HG03457 (cell line): ENCODE measurements around the gene SPRING1.

Experiments used
- ATAC-seq: cut with Tn5 transposase; IDR thresholded peaks from one replicate; pipeline ENCODE4 v1.9.1; 2021; ENCODE audit warnings: moderate number of reproducible peaks; ENCODE audit not compliant: unreplicated experiment

SPRING1 gene

DNA sequence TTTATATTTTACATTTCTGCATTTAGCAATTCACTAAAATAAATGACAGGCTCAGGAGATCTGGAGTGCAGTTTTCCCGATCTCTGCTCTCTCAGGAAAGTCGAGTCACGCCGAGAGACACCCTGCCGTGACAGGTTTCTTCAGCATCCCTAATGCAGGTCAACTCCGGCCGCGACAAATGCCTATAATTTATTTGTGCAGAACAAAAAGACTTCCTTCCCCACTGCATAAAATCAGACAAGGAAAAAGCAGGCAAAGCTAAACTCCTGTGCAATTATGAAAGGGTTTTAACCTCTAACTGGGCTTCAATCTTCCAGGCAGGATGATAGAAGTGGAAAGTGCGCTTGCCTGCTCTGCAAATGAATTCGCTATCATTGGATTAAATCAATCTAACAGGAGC lies 28.1 kb downstream of the SPRING1 start:
- ATAC-seq: no peak

DNA sequence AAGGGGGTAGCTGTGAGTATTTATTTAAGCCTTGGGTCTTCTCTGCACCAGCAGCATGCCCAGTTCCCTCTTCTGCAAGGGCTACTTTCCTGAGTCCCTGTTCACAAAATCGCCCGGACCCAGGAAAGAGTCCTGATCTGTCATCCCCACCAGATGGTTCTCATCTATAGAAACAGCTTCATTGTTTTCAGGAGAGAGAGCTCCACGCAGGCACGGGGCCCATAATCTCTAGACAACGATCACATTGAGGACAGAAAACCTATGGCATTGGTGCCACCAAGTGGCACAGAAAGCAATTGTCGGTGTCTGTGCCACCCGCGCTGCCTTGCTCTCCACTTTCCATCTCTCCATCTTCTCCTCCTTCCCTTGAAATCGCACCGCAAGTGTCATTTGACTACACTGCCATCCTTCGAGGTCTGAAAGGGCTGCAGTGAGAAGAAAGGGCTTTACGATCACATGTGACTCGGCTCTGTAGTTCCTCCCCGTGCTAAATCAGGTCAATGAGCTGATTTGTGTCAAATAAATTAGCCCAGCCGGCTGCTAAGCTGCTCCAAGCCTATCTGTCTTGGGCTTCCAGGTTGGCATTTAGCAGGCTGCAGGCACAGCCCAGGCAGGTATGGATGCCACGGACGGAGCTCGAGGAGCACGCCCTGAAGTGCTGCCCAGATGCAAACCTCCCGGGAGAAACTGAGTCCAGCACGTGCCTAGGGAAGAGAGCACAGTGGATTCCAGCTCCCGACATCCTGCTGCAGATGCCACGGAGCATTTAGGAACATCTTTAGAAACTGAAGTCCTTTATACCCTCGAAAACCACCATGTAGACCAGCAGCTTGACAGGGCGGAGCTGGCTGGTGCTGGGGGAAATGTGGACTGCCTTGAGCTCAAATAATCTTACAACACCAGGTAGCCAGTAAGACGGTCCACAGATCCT lies 28.8 kb downstream of the SPRING1 start:
- no peak for ATAC-seq

DNA sequence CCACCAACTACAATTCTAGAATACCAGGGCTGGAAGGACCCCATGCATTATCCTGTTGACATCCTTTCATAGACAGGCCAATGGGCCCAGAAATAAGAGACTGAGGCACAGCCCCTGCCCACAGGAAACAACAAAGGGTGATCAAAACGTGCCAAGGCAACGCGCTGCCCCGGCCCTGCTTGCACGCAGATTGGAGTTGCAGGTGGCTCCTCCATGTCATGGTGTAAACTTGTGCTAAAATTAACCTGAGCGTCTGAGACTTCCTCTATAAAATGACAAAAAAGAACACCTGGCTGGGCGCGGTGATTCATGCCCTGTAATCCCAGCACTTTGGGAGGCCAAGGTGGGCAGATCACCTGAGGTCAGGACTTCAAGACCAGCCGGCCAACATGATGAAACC lies 30.1 kb downstream of the SPRING1 start:
- no peak for ATAC-seq

DNA sequence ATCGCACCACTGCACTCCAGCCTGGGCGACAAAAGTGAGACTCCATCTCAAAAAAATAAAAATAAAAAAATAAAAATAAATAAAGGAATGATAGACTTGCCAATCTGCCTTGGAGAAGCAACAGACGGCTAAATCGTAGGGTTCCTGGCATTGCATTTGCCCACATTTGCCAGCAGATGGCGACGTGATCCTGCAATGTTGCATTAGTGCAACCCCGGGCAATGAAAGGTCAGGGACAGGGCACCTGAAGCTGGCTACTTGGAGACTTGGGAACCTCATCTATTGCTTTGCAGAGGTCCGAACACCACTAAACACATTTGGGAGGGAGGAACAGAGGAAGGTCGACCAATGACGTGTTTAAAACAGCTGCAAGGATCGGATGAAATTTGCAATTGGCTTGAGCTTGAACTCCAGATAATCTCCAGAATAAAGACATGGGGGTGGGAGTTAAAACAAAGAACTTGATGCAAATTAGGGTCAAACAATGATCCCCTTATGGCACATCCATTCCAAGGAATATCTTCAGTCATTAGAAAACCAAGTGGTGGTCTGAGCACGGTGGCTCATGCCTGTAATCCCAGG lies 34.6 kb downstream of the SPRING1 start:
- ATAC-seq: no peak

DNA sequence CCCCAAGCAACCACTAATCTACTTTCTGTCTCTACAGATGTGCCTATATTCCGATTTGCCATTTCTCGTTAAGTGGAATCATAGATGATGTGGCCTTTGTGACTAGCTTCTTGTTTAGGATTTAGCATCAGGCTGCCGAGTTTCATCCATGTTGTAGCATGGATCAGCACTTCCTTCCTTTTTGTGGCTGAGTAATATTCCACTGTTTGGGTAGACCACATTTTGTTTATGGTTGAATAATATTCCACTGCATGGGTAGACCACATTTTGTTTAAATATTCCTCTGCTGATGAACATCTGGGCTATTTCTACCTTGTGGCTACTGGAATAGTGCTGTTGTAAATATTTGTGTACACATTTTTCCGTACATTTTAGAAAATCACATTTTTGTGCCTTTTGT lies 36.4 kb downstream of the SPRING1 start:
- no peak for ATAC-seq

DNA sequence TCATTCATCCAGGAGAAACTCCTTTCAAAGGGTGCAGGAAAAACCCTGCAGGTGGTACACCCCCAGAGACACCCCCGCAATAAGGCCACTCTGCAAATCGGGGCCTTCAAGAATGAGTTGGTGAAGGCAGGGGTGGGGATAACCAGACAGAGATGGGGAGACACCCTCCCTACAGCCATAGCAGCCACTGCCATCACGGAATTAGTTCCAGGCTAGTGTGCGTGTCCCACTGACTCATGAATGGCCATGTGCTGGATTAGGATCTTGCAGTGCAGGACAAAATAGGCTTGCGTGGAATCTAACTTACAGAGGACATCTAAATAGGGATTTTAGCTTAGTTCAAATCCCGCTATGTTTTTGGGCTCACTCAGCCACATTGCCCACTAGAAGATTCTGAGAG lies 37.8 kb downstream of the SPRING1 start:
- ATAC-seq: no peak

DNA sequence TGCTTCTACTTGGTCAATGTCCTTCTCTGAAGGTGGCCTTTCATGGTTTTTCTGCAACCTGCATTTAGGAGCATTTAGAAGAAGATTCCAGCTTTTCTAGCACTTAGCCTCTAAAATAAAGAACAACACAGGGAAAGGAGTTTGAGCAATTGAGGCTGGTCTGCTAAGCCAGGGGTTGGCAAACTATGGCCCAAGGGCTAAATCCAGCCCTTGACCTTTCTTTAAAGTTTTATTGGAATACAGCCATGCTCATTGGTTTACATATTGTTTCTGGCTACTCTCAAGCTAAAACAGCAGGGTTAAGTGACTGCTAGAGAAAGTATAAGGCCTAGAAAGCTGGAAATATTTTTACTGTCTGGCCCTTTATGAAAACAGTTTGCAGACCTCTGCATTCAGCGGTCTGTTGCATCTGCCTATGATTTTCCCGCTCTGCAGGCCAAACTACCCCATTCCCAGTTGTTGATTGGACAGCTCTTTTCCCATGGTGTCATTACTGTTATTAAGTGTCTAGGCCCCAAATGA lies 39.3 kb downstream of the SPRING1 start:
- ATAC-seq: no peak

DNA sequence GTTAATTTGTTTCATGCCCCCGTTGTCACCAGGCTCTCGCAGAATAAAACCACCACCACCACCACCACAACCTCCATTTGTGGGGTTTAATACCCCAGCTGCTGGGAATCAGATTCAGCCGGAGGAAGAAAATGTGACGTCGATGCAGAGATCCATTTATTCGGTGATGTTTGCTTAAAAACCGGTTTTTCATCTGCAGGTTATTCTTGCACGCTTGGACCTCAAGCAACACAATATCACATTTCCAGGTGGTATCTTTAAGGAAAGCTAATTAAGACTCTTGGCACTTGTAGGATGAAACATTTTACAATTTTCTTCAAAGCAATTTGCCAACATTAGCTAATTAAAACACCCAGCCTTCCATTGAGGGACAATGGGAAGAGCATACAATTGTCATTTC lies 39.8 kb downstream of the SPRING1 start:
- ATAC-seq: no peak

DNA sequence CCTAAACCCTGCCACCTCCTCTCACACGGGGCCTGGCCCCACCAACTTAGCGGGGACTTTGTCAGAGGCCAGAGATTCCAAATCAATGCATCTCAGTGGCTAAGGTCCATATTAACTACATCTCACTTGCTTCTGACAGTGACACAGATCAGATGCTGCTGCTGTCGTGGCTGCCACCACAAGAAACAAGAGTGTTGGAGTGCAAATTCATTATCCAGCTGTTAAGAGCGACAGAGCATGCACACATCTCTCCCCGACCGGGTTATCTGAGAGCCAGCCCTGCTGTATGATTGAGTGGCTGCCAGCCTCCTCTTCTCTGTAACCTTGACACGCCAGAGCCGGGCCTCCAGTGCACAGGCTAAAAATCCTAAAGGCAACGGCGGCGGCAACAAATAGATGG lies 40.2 kb downstream of the SPRING1 start:
- ATAC-seq: no peak

DNA sequence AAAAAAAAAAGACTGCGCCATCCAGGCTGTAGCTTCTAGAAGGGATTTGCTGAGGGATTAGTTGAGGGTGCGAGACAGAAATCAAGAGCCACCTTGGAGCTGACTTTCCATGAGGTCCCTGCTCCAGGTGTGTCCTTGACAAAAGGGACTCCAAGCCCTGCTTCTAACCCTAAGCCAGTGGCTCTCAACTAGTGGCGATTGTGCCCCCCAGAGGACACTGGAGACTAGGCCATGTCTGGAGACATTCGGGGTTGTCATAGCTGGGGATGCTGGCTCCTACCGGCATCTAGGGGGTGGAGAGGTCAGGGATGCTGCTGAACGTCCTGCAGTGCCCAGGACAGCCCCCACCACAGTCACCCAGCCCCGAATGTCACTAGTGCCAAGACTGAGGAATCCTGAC lies 40.6 kb downstream of the SPRING1 start:
- no peak for ATAC-seq

DNA sequence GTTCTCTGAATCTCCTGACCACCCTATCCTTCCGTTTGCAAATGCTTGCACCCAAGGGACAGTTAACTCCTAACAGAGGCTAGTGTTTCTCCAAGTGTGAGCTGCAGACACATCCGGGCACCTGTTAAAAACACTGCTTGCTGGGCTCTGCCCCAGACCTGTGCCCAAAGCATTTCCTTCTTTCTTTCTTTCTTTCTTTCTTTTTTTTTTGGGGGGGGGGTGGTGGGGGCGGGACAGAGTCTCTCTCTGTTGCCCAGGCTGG lies 42.5 kb downstream of the SPRING1 start:
- ATAC-seq: no peak

DNA sequence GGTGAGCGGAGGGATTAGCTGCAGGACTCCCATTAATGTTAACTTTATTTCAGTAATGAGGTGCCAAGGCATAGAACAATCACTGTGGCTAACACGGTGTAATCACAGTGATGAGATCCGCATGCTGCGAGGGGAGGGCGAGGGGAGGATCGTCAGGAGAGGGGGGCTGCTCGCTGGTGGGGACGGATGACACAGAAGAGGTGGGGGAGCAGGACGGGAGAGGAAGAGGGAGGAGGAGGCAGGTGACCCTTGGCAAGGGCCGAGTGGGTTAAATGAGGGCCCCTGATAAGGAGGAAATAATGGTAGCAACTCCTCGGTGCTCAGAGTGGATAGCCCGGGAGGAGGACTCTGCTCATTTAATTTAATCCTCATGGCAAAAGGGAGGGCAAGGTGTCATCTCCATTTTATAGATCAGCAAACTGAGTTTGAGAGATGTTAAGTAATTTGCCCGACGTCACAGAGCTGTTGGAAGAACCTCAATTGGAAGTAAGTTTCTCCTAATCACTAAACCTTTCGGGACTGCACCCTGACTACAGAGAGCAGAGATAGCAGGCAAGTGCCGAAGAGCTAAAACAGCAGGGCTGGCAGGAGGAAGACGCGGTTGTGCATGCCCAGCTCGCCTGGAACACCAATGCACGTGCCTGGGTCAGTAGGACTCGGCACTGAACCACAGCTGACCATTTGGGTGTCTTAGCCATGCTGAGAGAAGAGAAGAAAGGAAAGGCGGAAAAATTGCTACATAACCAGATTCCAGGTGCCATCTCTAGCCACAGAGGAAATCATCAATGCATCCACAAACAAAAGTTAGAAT lies 43.0 kb downstream of the SPRING1 start:
- no peak for ATAC-seq

DNA sequence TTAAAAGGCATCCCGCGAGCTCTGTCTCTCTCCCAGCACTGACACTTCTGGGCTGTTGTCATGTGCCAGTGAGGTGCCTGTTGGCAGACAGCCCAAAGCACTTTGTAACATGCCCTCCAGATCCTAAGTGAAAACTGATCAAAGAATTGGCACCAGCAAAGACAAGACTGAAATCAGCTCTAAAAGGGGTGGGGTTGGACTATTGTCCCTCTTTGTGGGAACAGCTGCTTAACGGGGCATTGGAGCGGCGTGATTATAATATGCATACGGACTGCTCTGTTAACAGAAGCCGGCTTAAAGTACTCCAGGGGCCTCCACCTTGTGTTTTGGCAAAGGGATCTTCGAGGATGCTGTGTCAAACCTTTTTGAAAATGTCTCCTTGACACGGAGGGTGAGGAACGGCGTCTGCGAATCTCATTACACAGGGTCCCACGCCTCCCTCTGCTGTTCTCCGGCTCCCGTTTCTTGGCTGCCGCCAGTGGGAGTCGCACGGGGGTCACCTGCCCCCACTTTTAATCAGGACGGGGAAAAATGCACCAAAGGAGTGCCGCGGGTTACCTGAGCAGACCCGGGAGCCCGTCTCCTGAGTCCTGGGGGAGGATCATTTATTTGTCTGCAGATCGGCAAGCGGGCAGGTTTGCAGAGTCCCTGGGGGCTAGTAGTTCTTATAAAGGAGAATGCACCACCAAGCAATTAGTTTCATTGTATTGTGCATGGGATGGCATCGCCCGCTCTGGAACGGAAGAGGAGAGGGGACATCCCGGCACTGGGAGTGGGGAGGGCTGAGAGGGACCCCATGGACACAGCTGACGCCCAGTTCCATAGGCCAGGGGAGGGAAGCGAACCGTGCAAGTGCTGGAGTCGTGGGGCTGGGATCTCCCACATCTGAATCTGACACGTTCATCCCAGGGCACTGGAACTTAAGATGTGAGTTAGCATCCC lies 44.3 kb downstream of the SPRING1 start:
- no peak for ATAC-seq

DNA sequence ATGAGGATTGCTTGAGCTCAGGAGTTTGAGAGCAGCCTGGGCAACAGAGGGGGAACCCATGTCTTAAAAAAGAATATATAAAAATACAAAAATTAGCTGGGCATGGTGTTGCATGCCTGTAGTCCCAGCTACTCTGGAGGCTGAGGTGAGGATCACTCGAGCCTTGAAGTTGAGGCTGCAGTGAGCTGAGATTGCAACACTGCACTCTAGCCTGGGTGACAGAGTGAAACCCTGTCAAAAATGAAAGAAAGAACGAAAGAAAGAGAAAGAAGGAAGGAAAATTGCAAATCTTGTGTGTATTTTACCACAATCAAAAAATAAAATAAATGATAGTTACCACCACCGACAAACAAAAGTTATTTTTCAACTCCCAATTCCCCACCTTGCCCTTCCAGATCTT lies 45.3 kb downstream of the SPRING1 start:
- ATAC-seq: no peak

DNA sequence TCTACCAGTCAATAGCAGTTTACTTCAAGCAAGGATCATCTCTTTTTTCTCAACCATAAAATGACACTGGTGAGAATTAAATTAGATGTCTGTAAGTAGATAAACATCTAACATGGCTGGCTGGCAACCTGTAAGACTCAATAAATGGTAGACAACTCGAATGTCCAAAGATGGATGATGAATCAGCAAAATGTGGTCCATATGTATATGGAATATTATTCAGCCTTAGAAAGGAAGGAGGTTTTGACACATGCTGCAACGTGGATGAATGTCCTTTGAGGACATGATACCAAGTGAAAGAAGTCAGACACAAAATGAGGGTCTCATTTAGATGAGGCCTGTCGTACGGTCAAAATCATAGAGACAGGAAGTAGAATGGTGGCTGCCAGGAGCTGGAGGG lies 46.2 kb downstream of the SPRING1 start:
- no peak for ATAC-seq

DNA sequence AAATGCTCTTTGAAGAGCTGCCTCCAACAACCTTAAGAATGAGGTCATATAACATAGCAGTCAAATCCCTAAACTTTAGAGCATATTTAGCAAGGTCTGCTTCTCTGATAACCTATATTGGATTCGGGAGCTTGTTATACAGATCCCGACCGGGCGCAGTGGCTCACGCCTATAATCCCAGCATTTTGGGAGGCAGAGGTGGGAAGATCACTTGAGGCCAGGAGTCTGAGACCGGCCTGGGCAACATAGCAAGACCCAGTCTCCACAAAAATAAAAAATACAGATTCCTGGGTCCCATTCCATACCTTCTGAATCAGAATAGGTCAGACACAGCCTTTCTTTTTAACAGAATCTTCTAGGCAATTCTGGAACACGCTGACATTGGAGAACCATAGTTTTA lies 46.7 kb downstream of the SPRING1 start:
- ATAC-seq: no peak

DNA sequence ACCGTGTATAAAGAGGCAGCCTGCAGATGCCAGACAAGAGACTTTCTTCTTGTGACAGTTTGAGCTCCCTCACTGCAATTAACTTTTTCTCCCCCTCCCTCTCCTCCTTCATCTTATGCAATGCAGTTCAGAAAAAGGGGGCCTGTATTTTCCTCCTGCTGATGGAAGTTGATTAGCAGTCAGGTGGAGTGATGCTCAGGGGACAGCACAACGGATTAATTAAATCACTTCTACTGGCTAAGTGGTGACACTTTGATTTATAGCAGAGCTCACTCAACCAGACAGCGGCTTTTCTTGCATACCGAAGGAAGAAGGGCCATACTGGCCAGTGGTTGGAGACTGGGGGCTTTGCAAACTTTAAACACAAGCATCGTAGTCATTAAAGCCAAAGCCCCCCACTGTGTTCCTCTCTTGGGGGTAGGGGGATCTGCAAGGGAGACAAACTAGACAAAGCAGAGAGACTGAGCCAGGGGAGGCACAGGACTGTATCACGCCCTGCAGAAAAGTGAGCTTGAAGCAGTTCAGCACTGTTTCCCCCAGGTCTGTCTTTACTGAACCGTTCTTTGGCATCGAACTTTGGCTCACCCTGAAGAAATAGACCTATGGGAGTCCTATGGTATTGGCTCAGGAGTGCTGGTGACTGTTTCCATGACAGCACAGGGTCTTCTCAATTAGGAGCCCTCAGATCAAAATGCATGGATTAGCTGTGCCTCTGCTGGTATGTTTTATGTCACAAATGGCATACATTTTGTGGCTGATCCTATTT lies 47.7 kb downstream of the SPRING1 start:
- no peak for ATAC-seq

DNA sequence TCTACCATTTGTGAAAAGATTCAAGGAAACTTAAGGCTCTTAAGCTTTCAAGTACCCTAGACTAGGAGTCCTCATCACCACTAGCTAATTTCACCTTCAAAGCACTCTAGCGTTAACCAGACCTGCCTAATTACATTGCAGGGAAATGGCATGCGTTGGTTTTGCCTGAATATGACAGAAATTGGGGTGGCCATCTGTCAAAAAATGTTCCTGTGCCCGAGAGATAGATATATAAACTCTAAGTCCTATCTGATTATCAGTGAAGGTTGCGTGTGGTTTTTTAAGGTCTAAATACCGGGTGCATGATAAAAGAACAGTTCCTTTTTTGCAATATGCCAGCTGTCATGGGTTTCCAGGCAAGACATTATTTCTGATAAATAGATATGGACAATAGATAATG lies 48.3 kb downstream of the SPRING1 start:
- ATAC-seq: no peak
